GM12872 (cell line): ENCODE measurements around the gene MYL9.
A peak's percentile ranks its signal among the peaks of the same experiment; 100 is the strongest.

Experiments
- CTCF ChIP-seq: IDR thresholded peaks from 3 replicates; pipeline ENCODE4 v1.5.1; 2011; ENCODE audit warnings: low read depth, mild to moderate bottlenecking, low read length, moderate library complexity; ENCODE audit not compliant: insufficient read depth

MYL9 gene

DNA sequence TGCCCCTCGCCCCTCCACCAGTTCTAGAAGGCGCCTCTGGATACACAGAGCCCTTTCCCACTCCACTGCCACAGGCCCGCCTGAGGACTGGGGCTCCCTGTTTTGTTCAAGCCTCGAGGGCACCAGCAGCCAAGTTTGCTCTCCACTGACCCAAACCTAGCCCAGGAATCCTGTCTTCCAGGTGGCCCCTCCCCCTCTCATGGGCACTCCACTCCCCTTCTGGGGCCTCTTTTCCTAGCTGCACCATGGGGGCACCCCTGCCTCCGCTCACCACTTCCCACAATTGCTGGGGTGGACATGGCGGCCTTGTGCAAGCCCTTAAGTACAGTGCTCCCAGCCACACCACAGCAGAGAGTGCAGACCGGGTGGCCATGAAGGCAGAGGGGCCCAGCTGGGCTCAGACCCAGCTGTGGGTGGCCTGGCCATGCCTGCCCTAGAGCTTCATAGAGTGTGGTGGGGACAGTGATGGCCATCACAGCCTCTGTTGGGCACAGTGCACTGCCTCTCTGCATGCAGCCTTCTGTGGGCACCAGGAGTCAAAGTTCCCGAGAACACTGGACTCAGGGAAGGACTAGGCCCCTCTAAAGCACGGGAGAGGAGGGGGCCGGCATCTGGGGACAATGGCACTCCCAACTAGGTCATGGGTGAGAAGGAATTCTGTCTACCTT lies 1.3 kb downstream of the MYL9 start:
- TF ChIP-seq CTCF, result no peak

DNA sequence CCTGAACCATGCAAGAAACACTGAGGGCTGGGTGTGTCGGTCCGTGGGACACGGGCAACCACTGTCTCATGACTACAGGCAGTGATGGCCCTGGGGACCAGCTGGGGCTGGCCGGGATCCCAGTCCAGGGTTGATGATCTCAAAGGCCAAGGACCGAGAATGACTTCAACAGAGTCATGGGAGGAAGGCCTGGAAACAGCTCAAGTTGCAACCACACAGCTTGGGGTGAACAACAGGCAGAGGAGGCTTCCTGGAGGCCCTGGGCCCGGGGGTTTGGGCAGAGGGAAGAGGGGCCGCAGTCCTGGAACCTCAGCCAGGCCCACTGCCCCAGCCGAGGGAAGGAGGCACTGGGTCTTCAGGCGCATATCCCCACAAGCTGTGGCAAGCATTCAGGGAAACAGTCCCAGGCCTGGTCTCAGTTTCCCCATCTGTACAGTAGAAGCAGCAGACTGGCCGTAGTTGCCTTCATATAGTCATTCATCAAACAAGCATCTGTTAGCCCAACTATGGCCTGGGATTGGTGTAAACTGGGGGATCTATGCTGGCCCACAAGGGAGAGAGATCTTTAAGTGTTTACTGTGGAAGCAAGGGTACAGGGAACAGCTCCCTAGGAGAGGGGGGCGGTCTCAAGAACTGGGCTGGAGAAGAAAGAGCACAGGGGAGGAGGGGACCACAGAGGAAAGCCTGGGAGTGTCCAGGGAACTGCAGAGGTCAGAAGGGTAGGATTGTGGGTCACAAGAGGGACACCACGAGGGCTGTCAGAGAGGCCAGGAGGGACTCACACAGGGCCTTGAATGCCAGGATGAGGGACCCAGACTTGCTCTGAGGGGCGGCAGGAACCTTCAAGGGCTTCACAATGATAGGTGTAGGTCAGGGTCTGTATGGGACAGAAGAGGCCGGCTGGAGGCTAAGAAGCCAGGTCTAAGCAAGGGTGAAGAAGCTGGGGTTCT lies 2.1 kb downstream of the MYL9 start:
- TF ChIP-seq CTCF, result no peak

GRCh38 chr20:36544134-36545018 lies 3.1 kb downstream of the MYL9 start:
- no peak for TF ChIP-seq CTCF

DNA sequence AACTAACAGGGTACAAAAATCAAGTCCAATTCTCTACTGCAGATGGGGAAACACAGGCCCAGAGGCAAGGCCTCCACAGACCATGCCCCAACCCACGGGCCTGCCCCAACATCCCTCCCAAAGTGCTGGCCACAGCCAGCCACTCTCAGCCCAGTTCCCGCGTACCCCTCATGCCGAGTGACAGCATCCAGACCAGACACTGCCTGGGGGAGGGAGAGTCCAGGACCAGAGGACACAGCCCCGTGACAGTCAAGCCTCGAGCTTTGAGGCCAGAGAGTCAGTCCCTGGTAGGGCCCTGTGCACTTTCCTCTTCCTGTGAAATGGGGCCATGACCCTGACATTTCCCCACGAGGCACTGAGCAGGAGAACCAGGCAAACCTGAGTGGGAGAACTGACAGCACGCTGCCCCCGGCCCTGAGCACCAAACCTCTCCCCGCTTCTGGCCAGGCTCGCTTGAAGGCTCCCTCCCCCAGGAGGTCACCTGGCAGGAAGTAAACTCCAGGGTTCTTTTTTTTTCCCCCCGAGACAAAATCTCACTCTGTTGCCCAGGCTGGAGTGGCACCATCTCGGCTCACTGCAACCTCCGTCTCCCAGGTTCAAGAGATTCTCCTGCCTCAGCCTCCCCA lies 4.9 kb downstream of the MYL9 start:
- TF ChIP-seq CTCF, result no peak

DNA sequence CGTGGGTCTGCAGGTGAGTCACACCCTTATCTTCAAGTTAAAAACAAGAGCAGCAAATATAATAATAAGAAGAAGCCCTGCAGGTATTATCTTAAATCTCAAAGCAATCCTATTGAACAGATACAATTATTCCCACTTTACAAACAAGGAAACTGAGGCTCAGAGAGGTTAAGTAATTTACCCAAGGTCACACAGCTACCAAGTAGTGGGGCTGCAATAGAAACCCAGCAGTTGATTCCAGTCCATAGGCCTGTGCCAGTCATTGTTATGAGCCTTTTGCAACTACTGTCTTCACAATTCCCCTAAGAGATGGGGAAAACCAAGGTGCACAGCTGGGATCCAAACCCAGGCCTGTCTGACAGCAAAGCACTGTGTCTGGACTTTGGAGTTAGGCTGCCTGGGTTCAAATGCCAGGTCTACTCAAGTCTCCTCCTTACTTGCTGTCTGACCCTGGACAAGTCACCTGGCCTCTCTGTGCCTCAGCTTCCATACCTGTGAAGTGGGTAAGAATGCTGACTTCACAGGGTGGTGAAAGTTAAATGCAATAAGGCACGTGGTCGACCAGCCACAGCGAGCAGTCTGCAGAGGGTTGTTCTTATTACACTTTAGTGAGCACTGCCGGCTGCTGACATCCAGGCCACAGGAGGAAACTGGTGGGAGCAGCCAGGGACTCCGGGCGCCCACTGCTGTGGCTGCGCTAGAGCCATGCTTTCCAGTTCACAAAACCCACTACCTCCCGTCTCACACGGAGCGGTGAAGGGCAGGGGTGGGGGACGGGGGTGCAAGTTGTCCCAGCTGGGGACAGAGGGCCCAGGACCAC lies 6.1 kb downstream of the MYL9 start:
- TF ChIP-seq CTCF, result no peak

GRCh38 chr20:36548006-36548315 lies 6.6 kb downstream of the MYL9 start:
- 0 out of 3 replicates have a peak, but pooled peaks have one; percentile 6 for TF ChIP-seq CTCF
